ENCODE data around the gene HTR5A.

The HTR5A gene

GRCh38 chr7:155122831-155123230, 52.7 kb downstream of the HTR5A start:
- H3K4me1 ChIP-seq (ENCODE audit: control insufficient read depth, insufficient read depth, low read length): no peaks in the 10 kb centered on the region
- ChIA-PET POLR2A (no interaction called here), CTCF (interaction anchor here (0.6 kb wide), 1 partner anchor 77 kb away, joined by 3 read pairs; no protein-coding TSS in a partner anchor)
- H3K36me3 ChIP-seq (ENCODE audit: control insufficient read depth in 2 of 2, insufficient read depth in 1 of 2, low read length in 2 of 2): no peaks in the 10 kb centered on the region
- H3K9me3 ChIP-seq (ENCODE audit: control insufficient read depth, insufficient read depth, low read depth, low read length): no peaks in the 10 kb centered on the region
- no peak overlapping the region for H3K27ac ChIP-seq (ENCODE audit: extremely low read depth, low read depth, low read length)
- H3K4me3 ChIP-seq (ENCODE audit: low read depth, low read length): no peak overlapping the region
- no peak for TF ChIP-seq BCL11A (tag by site-specific recombination; IDR thresholded peaks at IDR 0.05; ENCODE audit: low read depth)
- TF ChIP-seq ZNF350 (tag by site-specific recombination; IDR thresholded peaks at IDR 0.05): no peak
- no peak for TF ChIP-seq KLF8 (tag by site-specific recombination; IDR thresholded peaks at IDR 0.05)
- TF ChIP-seq ZNF239 (tag by site-specific recombination; IDR thresholded peaks at IDR 0.05): no peak
- TF ChIP-seq ZNF280C (tag by site-specific recombination; IDR thresholded peaks at IDR 0.05): no peak
- TF ChIP-seq ZNF571 (tag by site-specific recombination; IDR thresholded peaks at IDR 0.05): no peak
- no peak for TF ChIP-seq ZNF394 (tag by site-specific recombination; IDR thresholded peaks at IDR 0.05; ENCODE audit: borderline replicate concordance)
- no peak for TF ChIP-seq ZSCAN5A (tag by site-specific recombination; IDR thresholded peaks at IDR 0.05)
- no peak for TF ChIP-seq SCRT2 (tag by site-specific recombination; IDR thresholded peaks at IDR 0.05)
- TF ChIP-seq PATZ1 (tag by site-specific recombination; IDR thresholded peaks at IDR 0.05): no peak
- TF ChIP-seq ZNF148 (tag by site-specific recombination; IDR thresholded peaks at IDR 0.05; ENCODE audit: borderline replicate concordance): no peak
- TF ChIP-seq ZNF692 (tag by site-specific recombination; IDR thresholded peaks at IDR 0.05): no peak
- TF ChIP-seq ZSCAN23 (tag by site-specific recombination; IDR thresholded peaks at IDR 0.05): no peak
- no peak for TF ChIP-seq ZNF302 (tag by site-specific recombination; IDR thresholded peaks at IDR 0.05; ENCODE audit: low read depth)
- TF ChIP-seq AEBP2 (tag by site-specific recombination; IDR thresholded peaks at IDR 0.05; ENCODE audit: borderline replicate concordance): no peak
- no peak for TF ChIP-seq ZNF2 (tag by site-specific recombination; IDR thresholded peaks at IDR 0.05)
- no peak for TF ChIP-seq ZNF596 (tag by site-specific recombination; IDR thresholded peaks at IDR 0.05)
- TF ChIP-seq ZNF202 (tag by site-specific recombination; IDR thresholded peaks at IDR 0.05; ENCODE audit: borderline replicate concordance): no peak
- no peak for TF ChIP-seq GLI4 (tag by site-specific recombination; IDR thresholded peaks at IDR 0.05)
- no peak for TF ChIP-seq RBAK (tag by site-specific recombination; IDR thresholded peaks at IDR 0.05)

Data from HEK293 (cell line).